RCC 7860 (cell line): Measurements from ENCODE around the gene MS4A6A.
A peak's percentile ranks its signal among the peaks of the same experiment; 100 is the strongest.
"Not testable (repeated sequence)": the region's sequence is repeated elsewhere in the genome, so short reads cannot be mapped to it uniquely, and the experiment has no call there.

Experiments
- DNase-seq: peaks from one replicate; pipeline ENCODE4 v3.0.0-alpha.2; 2015; ENCODE audit warnings: low spot score
- FAIRE-seq: peaks from 2 replicates; lab custom pipeline; 2012; peaks lifted over from hg19 to GRCh38; lab: Jason Lieb, UNC

Gene MS4A6A, protein sequence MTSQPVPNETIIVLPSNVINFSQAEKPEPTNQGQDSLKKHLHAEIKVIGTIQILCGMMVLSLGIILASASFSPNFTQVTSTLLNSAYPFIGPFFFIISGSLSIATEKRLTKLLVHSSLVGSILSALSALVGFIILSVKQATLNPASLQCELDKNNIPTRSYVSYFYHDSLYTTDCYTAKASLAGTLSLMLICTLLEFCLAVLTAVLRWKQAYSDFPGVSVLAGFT

GRCh38 chr11:60182541-60183330, at the start of gene MS4A6A:
Gene MS4A6A, minus strand, starts transcription at chr11:60183083. Its CDS starts 1,356 bp downstream, at chr11:60181727.
- FAIRE-seq (no peak), DNase-seq (no peak)

- no peak for FAIRE-seq
- no peak for DNase-seq
Measured at GRCh38 chr11:60230681-60231080, 47.8 kb upstream of the MS4A6A start.

DNA sequence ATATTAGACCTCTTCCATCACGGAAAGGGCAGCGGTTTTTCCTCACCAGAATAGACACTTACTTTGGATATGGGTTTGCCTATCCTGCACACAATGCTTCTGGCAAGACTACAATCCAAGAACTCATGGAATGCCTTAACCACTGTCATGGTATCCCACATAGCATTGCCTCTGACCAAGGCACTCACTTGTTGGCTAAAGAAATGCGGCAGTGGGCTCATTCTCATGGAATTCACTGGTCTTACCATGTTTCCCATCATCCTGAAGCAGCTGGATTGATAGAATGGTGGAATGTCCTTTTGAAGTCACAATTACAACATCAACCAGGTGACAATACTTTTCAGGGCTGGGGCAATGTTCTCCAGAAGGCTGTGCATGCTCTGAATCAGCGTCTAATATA, 39.3 kb upstream of the MS4A6A start:
- FAIRE-seq (no peak), DNase-seq (no peak)

DNA sequence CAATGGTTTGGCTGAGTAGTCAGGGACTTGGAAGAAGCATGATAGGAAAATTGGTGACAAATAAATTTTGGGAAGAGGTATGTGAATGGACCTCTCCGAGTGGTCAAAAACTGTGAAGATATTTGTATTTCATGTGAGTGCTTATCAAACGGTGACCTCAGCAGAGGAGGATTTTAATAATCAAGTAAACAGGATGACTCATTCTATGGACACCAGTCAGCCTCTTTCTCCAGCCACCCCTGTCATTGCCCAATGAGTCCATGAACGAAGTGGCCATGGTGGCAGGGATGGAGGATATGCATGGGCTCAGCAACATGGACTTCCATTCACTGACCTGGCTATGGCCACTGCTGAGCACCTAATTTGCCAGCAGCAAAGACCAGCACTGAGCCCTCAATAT, 38.8 kb upstream of the MS4A6A start:
- DNase-seq (no peak), FAIRE-seq (no peak)

GRCh38 chr11:60221181-60221580, 38.3 kb upstream of the MS4A6A start:
- no peak for DNase-seq
- no peak for FAIRE-seq

DNA sequence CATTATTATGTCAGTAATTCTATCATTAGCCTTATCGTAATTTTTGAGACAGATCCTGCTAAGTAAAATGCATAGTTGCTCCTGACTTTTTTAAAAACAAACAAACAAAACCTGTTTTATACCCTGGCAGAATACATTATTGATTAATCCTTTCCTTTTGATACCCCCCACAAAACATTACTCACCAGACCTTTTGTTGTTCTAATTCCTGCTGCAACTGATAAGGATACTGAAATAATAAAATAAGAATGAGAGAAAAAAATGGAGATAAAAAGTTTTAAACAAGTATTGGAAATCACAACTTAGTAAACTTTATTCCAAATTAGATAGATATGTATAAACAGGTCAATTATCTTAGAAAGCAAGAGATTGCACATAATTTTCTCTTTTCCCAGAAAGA, 31.5 kb upstream of the MS4A6A start:
- FAIRE-seq (no peak), DNase-seq (no peak)

DNA sequence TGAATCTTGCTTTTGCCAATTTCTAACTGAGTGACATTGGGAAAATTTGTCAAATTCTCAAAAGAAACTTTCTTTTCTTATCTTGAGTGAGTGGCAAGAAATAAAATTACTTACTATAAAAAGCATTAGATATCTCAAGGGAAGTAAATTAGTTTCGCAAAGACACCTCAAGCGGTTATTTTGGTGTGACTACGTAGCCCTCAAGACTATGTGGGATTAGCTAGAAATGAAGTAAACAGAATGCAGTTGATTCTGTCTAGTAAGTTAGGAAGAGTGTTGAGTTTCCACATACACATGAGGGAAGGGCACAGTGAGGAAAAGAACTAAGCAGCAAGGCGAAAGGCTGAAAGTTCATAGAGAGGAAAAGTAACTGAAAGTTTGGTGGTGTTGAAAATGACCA, 28.3 kb upstream of the MS4A6A start:
- DNase-seq (no peak), FAIRE-seq (no peak)

- DNase-seq = no peak
Measured at GRCh38 chr11:60209977-60210376, 27.1 kb upstream of the MS4A6A start.

DNA sequence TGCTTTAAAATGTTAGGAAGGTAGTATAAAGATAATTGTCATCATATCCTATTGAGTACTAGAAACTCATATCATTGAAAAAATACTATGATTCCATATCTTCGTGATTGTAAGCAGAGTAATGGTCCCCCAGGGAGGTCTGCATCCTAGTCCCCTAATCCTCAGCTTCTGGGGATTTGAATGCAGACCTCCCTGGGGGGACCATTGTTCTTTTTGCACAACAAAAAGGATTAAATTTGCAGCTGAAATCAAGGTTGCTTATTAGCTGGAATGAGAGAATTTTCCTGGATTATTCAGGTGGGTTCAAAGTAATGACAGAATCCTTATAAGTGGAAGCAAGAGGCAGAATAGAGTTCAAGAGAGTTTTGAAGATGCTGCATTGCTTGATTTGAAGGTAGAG, 26.1 kb upstream of the MS4A6A start:
- FAIRE-seq = no peak
- DNase-seq = no peak

More at GRCh38 chr11:60209977-60210376, 27.1 kb upstream of the MS4A6A start:
- no peak for FAIRE-seq

GRCh38 chr11:60208146-60208895, 25.4 kb upstream of the MS4A6A start:
- peak; percentile 42 for FAIRE-seq
- no peak for DNase-seq

DNA sequence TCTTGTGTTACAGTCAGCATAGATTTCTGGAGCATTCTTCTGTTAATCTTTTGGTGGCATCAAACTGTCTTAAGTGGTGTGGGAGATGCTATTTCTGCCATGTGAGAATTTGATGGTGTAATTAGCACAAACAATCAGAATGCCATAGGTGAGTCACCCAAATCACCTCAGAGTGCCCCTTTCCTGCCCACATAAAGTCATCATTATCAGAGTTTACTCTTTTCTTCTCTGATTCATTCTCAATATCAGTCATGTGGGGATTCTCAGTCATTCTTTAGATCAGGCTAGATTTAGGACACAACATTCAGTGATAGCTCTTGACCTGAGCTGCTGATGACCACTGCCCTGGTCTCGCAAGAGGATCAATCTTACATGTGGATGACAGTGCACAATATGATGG, 23.7 kb upstream of the MS4A6A start:
- FAIRE-seq = no peak
- no peak for DNase-seq

- no peak for DNase-seq
- no peak for FAIRE-seq
Measured at GRCh38 chr11:60204922-60205321, 22.0 kb upstream of the MS4A6A start.

- FAIRE-seq = not testable (repeated sequence)
Measured at GRCh38 chr11:60201334-60201733, 18.5 kb upstream of the MS4A6A start.

GRCh38 chr11:60197442-60197841, 14.6 kb upstream of the MS4A6A start:
- FAIRE-seq = no peak

More at GRCh38 chr11:60201334-60201733, 18.5 kb upstream of the MS4A6A start:
- not testable (repeated sequence) for DNase-seq

DNA sequence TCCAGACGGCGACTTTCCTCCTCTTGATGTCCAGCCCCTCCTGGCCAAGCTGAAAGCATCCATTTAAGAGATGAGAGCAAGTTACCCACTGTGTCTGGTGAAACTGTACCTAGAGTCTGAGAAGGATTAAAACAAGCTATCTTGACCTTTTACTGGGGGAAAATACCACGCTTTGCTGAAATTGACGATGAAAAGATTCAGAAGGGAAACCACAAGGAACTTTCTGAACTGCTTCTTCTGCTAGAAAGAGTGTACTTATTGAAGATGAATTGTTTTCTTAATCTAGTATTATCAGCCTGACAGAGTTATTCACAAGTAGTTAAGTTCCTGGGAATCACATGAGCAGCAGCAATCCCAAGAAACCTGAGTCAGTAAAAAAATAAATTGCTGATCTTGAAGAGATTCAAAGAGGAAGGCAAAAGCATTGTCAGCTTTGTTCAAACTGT, 13.1 kb upstream of the MS4A6A start:
- DNase-seq (no peak), FAIRE-seq (no peak)

More at GRCh38 chr11:60197442-60197841, 14.6 kb upstream of the MS4A6A start:
- DNase-seq = no peak

- DNase-seq (no peak), FAIRE-seq (no peak)
Measured at GRCh38 chr11:60194511-60194910, 11.6 kb upstream of the MS4A6A start.

GRCh38 chr11:60193687-60194433, 11.0 kb upstream of the MS4A6A start:
- FAIRE-seq (no peak), DNase-seq (peak; percentile 5)

- not testable (repeated sequence) for DNase-seq, FAIRE-seq
Measured at GRCh38 chr11:60192564-60192963, 9.7 kb upstream of the MS4A6A start.

GRCh38 chr11:60188481-60188880, 5.6 kb upstream of the MS4A6A start:
- not testable (repeated sequence) for FAIRE-seq

DNA sequence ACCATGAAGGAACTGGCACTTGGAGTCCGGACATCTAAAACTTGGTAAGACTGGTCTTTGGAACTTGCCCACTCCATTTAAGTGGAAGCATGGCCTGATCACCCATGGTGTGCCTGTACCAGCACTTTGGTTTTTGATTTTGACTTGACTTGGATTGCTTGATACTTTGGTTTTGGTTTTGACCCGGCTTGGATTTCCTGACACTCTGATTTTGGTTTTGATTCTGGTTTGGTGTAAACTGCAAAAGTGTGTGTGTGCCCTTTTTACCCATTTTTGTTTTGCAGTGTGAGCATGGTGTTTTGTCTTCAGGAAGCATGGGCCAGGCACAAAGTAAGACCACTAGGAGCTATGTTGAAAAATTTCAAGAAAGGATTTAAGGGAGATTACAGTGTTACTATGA, 3.2 kb upstream of the MS4A6A start:
- not testable (repeated sequence) for DNase-seq, FAIRE-seq

More at GRCh38 chr11:60188481-60188880, 5.6 kb upstream of the MS4A6A start:
- not testable (repeated sequence) for DNase-seq

DNA sequence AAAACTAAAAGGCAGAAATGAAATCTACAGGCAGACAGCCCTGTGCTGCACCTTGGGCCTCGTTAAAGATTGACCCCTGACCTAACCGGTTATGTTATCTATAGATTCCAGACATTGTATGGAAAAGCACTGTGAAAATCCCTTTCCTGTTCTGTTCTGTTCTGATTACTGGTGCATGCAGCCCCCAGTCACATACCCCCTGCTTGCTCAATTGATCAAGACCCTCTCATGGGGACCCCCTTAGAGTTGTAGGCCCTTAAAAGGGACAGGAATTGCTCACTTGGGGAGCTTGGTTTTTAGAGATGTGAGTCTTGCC, 2.6 kb upstream of the MS4A6A start:
- not testable (repeated sequence) for DNase-seq, FAIRE-seq
